Measurements from ENCODE around the gene WAC.

Gene WAC

GRCh38 chr10:28668363-28669226 is 135.7 kb downstream of the WAC start:
- DNase-seq (ENCODE audit: low read depth) = no peak

- no peak for DNase-seq (ENCODE audit: low read depth)
Measured at GRCh38 chr10:28669227-28670173, 136.6 kb downstream of the WAC start.

Measured in stimulated activated CD8-positive, alpha-beta memory T cell treated with anti-CD3 and anti-CD28 coated beads, Interleukin-12 subunit alpha, Interleukin-12 subunit beta, amount 100 ng/mL, for 1 hour (primary cell).